ENCODE data around the gene AKR1A1. TPM values are rescaled to one million over a fixed set of nuclear protein-coding genes. Genes with fewer than 3 reads are reported as not detected.
"Not testable (repeated sequence)": the region's sequence is repeated elsewhere in the genome, so short reads cannot be mapped to it uniquely, and the experiment has no call there.

The AKR1A1 gene
- total RNA-seq, 1 donor from 2014 or later, result 154 TPM

- H3K36me3 Mint-ChIP-seq (ENCODE audit: low read depth), result peaks cover 22% of the 10 kb centered on the region
- TF ChIP-seq CTCF (IDR thresholded peaks at IDR 0.05), result peak; percentile 27
- DNase-seq (ENCODE audit: low spot score), result no peak
- H3K27ac Mint-ChIP-seq (ENCODE audit: unreplicated experiment), result peak overlapping the region; percentile 62
- H3K27me3 Mint-ChIP-seq (ENCODE audit: low read depth), result no peaks in the 10 kb centered on the region
- no peaks in the 10 kb centered on the region for H3K9me3 Mint-ChIP-seq (ENCODE audit: low read depth)
- H3K4me3 Mint-ChIP-seq (ENCODE audit: unreplicated experiment), result no peak overlapping the region
- no peaks in the 10 kb centered on the region for H3K4me1 Mint-ChIP-seq (ENCODE audit: low read depth)
Measured at GRCh38 chr1:45508295-45509151, 42.1 kb upstream of the AKR1A1 start.

GRCh38 chr1:45510036-45510971 is 40.3 kb upstream of the AKR1A1 start:
- Mint-ChIP-seq H3K9me3 (ENCODE audit: low read depth) (no peaks in the 10 kb centered on the region), H3K4me1 (ENCODE audit: low read depth) (no peaks in the 10 kb centered on the region), H3K36me3 (ENCODE audit: low read depth) (peaks cover 35% of the 10 kb centered on the region), H3K27ac (ENCODE audit: unreplicated experiment) (peak overlapping the region; percentile 61), H3K4me3 (ENCODE audit: unreplicated experiment) (no peak overlapping the region), H3K27me3 (ENCODE audit: low read depth) (no peaks in the 10 kb centered on the region)
- DNase-seq (ENCODE audit: low spot score), result no peak
- TF ChIP-seq CTCF (IDR thresholded peaks at IDR 0.05), result no peak

GRCh38 chr1:45510972-45511527 is 39.6 kb upstream of the AKR1A1 start:
- no peaks in the 10 kb centered on the region for H3K9me3 Mint-ChIP-seq (ENCODE audit: low read depth)
- H3K36me3 Mint-ChIP-seq (ENCODE audit: low read depth), result peaks cover 42% of the 10 kb centered on the region
- no peak overlapping the region for H3K4me3 Mint-ChIP-seq (ENCODE audit: unreplicated experiment)
- H3K27me3 Mint-ChIP-seq (ENCODE audit: low read depth), result no peaks in the 10 kb centered on the region
- no peak overlapping the region for H3K27ac Mint-ChIP-seq (ENCODE audit: unreplicated experiment)
- no peak for DNase-seq (ENCODE audit: low spot score)
- peaks cover 2% of the 10 kb centered on the region for H3K4me1 Mint-ChIP-seq (ENCODE audit: low read depth)
- TF ChIP-seq CTCF (IDR thresholded peaks at IDR 0.05), result no peak

GRCh38 chr1:45512641-45513054 is 38.0 kb upstream of the AKR1A1 start:
- Mint-ChIP-seq H3K9me3 (ENCODE audit: low read depth) (no peaks in the 10 kb centered on the region), H3K27ac (ENCODE audit: unreplicated experiment) (peak overlapping the region; percentile 59), H3K4me3 (ENCODE audit: unreplicated experiment) (no peak overlapping the region), H3K4me1 (ENCODE audit: low read depth) (peaks cover 14% of the 10 kb centered on the region), H3K27me3 (ENCODE audit: low read depth) (no peaks in the 10 kb centered on the region), H3K36me3 (ENCODE audit: low read depth) (peaks cover 52% of the 10 kb centered on the region)
- DNase-seq (ENCODE audit: low spot score), result no peak
- peak; percentile 86 for TF ChIP-seq CTCF (IDR thresholded peaks at IDR 0.05)

- Mint-ChIP-seq H3K36me3 (ENCODE audit: low read depth) (peaks cover 51% of the 10 kb centered on the region), H3K27ac (ENCODE audit: unreplicated experiment) (peak overlapping the region; percentile 15), H3K4me1 (ENCODE audit: low read depth) (peaks cover 18% of the 10 kb centered on the region)
- not testable (repeated sequence) for H3K9me3 Mint-ChIP-seq (ENCODE audit: low read depth); H3K4me3 Mint-ChIP-seq (ENCODE audit: unreplicated experiment); H3K27me3 Mint-ChIP-seq (ENCODE audit: low read depth); DNase-seq (ENCODE audit: low spot score)
Measured at GRCh38 chr1:45513532-45514260, 36.9 kb upstream of the AKR1A1 start.
